H9 (cell line): ENCODE data around the gene NDUFB1. TPM values are rescaled to one million over a fixed set of nuclear protein-coding genes. Genes with fewer than 3 reads are reported as not detected.

ENCODE experiments used
- DNase-seq: peaks from one replicate; pipeline ENCODE4 v3.0.0-alpha.2; 2017
- H2AFZ ChIP-seq: one replicate; pipeline ENCODE4 v1.6.1; 2013; ENCODE audit warnings: mild to moderate bottlenecking, low read length, control low read depth, moderate library complexity
- H2AK5ac ChIP-seq: 2 replicates; pipeline ENCODE4 v1.6.1; 2013; ENCODE audit warnings: low read length, control low read depth, mixed read lengths; ENCODE audit not compliant: insufficient read length
- H2BK120ac ChIP-seq: one replicate; pipeline ENCODE4 v1.6.1; 2013; ENCODE audit warnings: low read depth, mild to moderate bottlenecking, low read length, control low read depth, inconsistent platforms; ENCODE audit not compliant: poor library complexity, severe bottlenecking
- H2BK12ac ChIP-seq: 2 replicates; pipeline ENCODE4 v1.6.1; 2013; ENCODE audit warnings: low read length, control low read depth, mixed read lengths, low read depth; ENCODE audit not compliant: insufficient read length
- H2BK15ac ChIP-seq: 2 replicates; pipeline ENCODE4 v1.6.1; 2013; ENCODE audit warnings: low read depth, low read length, control low read depth
- H2BK20ac ChIP-seq: one replicate; pipeline ENCODE4 v1.6.1; 2013; ENCODE audit warnings: low read depth, mild to moderate bottlenecking, low read length, control low read depth, inconsistent platforms; ENCODE audit not compliant: poor library complexity, severe bottlenecking
- H2BK5ac ChIP-seq: 2 replicates; pipeline ENCODE4 v1.6.1; 2013; ENCODE audit warnings: low read length, control low read depth, mixed read lengths; ENCODE audit not compliant: insufficient read length
- H3K14ac ChIP-seq: 2 replicates; pipeline ENCODE4 v1.6.1; 2013; ENCODE audit warnings: low read length, control low read depth; ENCODE audit not compliant: insufficient read depth
- H3K18ac ChIP-seq: 2 replicates; pipeline ENCODE4 v1.6.1; 2013; ENCODE audit warnings: low read depth, mild to moderate bottlenecking, mixed read lengths, low read length, control low read depth; ENCODE audit not compliant: insufficient read length
- H3K23ac ChIP-seq: 2 replicates; pipeline ENCODE4 v1.6.1; 2013; ENCODE audit warnings: low read length, control low read depth, mixed read lengths, low read depth; ENCODE audit not compliant: insufficient read length
- H3K23me2 ChIP-seq: 2 replicates; pipeline ENCODE4 v1.6.1; 2013; ENCODE audit warnings: low read depth, mild to moderate bottlenecking, mixed read lengths, low read length, control low read depth; ENCODE audit not compliant: insufficient read length, poor library complexity, severe bottlenecking
- H3K27ac ChIP-seq: 2 replicates; pipeline ENCODE4 v1.5.1; 2013; ENCODE audit warnings: low read length, control low read depth, mixed read lengths, low read depth; ENCODE audit not compliant: insufficient read length
- H3K27me3 ChIP-seq: 2 replicates; pipeline ENCODE4 v1.6.1; 2013; ENCODE audit warnings: low read length, control low read depth, inconsistent platforms; ENCODE audit not compliant: insufficient read depth
- H3K4ac ChIP-seq: 2 replicates; pipeline ENCODE4 v1.6.1; 2013; ENCODE audit warnings: low read depth, mild to moderate bottlenecking, control low read depth, inconsistent platforms, low read length, moderate library complexity
- H3K4me1 ChIP-seq: 2 replicates; pipeline ENCODE4 v1.6.1; 2013; ENCODE audit warnings: low read length, control low read depth, inconsistent platforms; ENCODE audit not compliant: insufficient read depth
- H3K4me2 ChIP-seq: 2 replicates; pipeline ENCODE4 v1.6.1; 2013; ENCODE audit warnings: low read length, control low read depth, mixed read lengths; ENCODE audit not compliant: insufficient read length, insufficient read depth
- H3K56ac ChIP-seq: 2 replicates; pipeline ENCODE4 v1.6.1; 2013; ENCODE audit warnings: low read depth, mild to moderate bottlenecking, mixed read lengths, low read length, control low read depth; ENCODE audit not compliant: insufficient read length
- H3K79me1 ChIP-seq: 2 replicates; pipeline ENCODE4 v1.6.1; 2013; ENCODE audit warnings: low read depth, mild to moderate bottlenecking, moderate library complexity, low read length, control low read depth, inconsistent platforms; ENCODE audit not compliant: insufficient read depth, poor library complexity, severe bottlenecking
- H3K79me2 ChIP-seq: 2 replicates; pipeline ENCODE4 v1.6.1; 2013; ENCODE audit warnings: low read length, control low read depth, inconsistent platforms; ENCODE audit not compliant: insufficient read depth
- H3K9ac ChIP-seq: 2 replicates; pipeline ENCODE4 v1.6.1; 2013; ENCODE audit warnings: low read length, control low read depth, mixed read lengths; ENCODE audit not compliant: insufficient read length; ENCODE audit errors: extremely low read depth
- H3K9me3 ChIP-seq: one replicate; pipeline ENCODE4 v1.6.1; 2013; ENCODE audit warnings: low read depth, low read length, inconsistent platforms; ENCODE audit not compliant: control insufficient read depth
- H3T11ph ChIP-seq: one replicate; pipeline ENCODE4 v1.6.1; 2013; ENCODE audit warnings: mild to moderate bottlenecking, low read length, control low read depth, inconsistent platforms
- H4K20me1 ChIP-seq: one replicate; pipeline ENCODE4 v1.6.1; 2013; ENCODE audit not compliant: control insufficient read depth, insufficient read length, insufficient read depth
- H4K5ac ChIP-seq: 2 replicates; pipeline ENCODE4 v1.6.1; 2013; ENCODE audit warnings: low read depth, mild to moderate bottlenecking, mixed read lengths, low read length, control low read depth; ENCODE audit not compliant: insufficient read length
- H4K8ac ChIP-seq: replicated peaks from 2 replicates; pipeline ENCODE4 v1.6.1; 2013; ENCODE audit warnings: low read length, control low read depth, mixed read lengths, low read depth; ENCODE audit not compliant: insufficient read length
- H4K91ac ChIP-seq: 2 replicates; pipeline ENCODE4 v1.6.1; 2013; ENCODE audit warnings: low read depth, mild to moderate bottlenecking, moderate library complexity, mixed read lengths, low read length, control low read depth; ENCODE audit not compliant: insufficient read length
- H3K27ac Mint-ChIP-seq, 3 experiments: 2 replicates in 2 of 3; 3 replicates in 1 of 3; pipeline ENCODE4 v1.8.0; 2020 to 2021; ENCODE audit warnings: mixed read lengths in 3 of 3, mild to moderate bottlenecking in 1 of 3, moderate library complexity in 1 of 3
- H3K27me3 Mint-ChIP-seq: 2 replicates; pipeline ENCODE4 v1.8.0; 2021; ENCODE audit warnings: low read depth, mild to moderate bottlenecking, moderate library complexity, mixed read lengths
- H3K36me3 Mint-ChIP-seq, 3 experiments: 2 replicates in 2 of 3; 3 replicates in 1 of 3; pipeline ENCODE4 v1.8.0; 2020 to 2021; ENCODE audit warnings: low read depth in 3 of 3, mixed read lengths in 3 of 3; ENCODE audit not compliant: insufficient read depth in 1 of 3
- H3K4me1 Mint-ChIP-seq, 2 experiments: 2 replicates each; pipeline ENCODE4 v1.8.0; 2020; ENCODE audit warnings: mixed read lengths in 2 of 2
- H3K4me3 Mint-ChIP-seq, 2 experiments: 2 replicates in 1 of 2; 3 replicates in 1 of 2; pipeline ENCODE4 v1.8.0; 2020 to 2021; ENCODE audit warnings: mild to moderate bottlenecking in 2 of 2, mixed read lengths in 2 of 2, moderate library complexity in 1 of 2
- H3K9me3 Mint-ChIP-seq, 2 experiments: 2 replicates in 1 of 2; 3 replicates in 1 of 2; pipeline ENCODE4 v1.8.0; 2020; ENCODE audit warnings: mild to moderate bottlenecking in 2 of 2, mixed read lengths in 2 of 2, moderate library complexity in 1 of 2
- WGBS: extraction: QIAGEN DNeasy Blood & Tissue Kit; methylation state at CpG from one replicate; pipeline ENCODE4 v1.1.7; 2013; ENCODE audit warnings: missing lambda C conversion rate, low lambda C conversion rate, mixed read lengths; ENCODE audit not compliant: insufficient read length; ENCODE audit errors: extremely low coverage; 5-methylcytosine and 5-hydroxymethylcytosine counted together
- total RNA-seq: library from RNA; stranded (reverse); gene quantifications from 2 replicates; pipeline ENCODE4 v1.2.1, GENCODE V29; 2021
- TF ChIP-seq, protein P1 (sequence below): fragments of 200-600 bp; sonication (generic); conservative IDR thresholded peaks from 3 replicates; pipeline ENCODE4 v1.8.0; 2021; ENCODE audit warnings: antibody characterized with exemption, mild to moderate bottlenecking

Gene NDUFB1
- total RNA-seq, 1 experiment from 2014 or later = 153 TPM

- Histone ChIP-seq H3T11ph (no peak overlapping the region), H2BK120ac (no peak overlapping the region), H3K56ac (no peak overlapping the region), H3K27ac (no peak overlapping the region), H4K20me1 (no peaks in the 10 kb centered on the region), H3K79me1 (no peaks in the 10 kb centered on the region), H3K4me2 (no peak overlapping the region), H3K4me1 (no peaks in the 10 kb centered on the region), H4K5ac (no peak overlapping the region), H2BK20ac (no peak overlapping the region), H3K9me3 (no peaks in the 10 kb centered on the region), H3K23ac (no peak overlapping the region), H3K23me2 (no peaks in the 10 kb centered on the region), H2BK5ac (no peak overlapping the region), H4K8ac (no peak overlapping the region), H2AFZ (no peak overlapping the region), H2BK12ac (no peak overlapping the region), H3K27me3 (no peaks in the 10 kb centered on the region), H3K14ac (no peak overlapping the region), H3K79me2 (no peaks in the 10 kb centered on the region), H4K91ac (no peak overlapping the region), H2AK5ac (no peak overlapping the region), H3K9ac (no peak overlapping the region), H3K18ac (no peak overlapping the region), H2BK15ac (no peak overlapping the region), H3K4ac (no peak overlapping the region)
- no peaks in the 10 kb centered on the region for H3K27me3 Mint-ChIP-seq
- TF ChIP-seq, protein P1, sequence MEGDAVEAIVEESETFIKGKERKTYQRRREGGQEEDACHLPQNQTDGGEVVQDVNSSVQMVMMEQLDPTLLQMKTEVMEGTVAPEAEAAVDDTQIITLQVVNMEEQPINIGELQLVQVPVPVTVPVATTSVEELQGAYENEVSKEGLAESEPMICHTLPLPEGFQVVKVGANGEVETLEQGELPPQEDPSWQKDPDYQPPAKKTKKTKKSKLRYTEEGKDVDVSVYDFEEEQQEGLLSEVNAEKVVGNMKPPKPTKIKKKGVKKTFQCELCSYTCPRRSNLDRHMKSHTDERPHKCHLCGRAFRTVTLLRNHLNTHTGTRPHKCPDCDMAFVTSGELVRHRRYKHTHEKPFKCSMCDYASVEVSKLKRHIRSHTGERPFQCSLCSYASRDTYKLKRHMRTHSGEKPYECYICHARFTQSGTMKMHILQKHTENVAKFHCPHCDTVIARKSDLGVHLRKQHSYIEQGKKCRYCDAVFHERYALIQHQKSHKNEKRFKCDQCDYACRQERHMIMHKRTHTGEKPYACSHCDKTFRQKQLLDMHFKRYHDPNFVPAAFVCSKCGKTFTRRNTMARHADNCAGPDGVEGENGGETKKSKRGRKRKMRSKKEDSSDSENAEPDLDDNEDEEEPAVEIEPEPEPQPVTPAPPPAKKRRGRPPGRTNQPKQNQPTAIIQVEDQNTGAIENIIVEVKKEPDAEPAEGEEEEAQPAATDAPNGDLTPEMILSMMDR = no peak
- DNase-seq = no peak
- no CpG with 5 or more reads among the region's 4 CpGs for WGBS
- no peak overlapping the region for H3K4me3 Mint-ChIP-seq
- H3K9me3 Mint-ChIP-seq = peaks cover 19 to 24% of the 10 kb centered on the region in 2 experiments
- H3K4me1 Mint-ChIP-seq = no peaks in the 10 kb centered on the region
- peaks cover 67 to 89% (median 88%) of the 10 kb centered on the region in 3 experiments for H3K36me3 Mint-ChIP-seq
- H3K27ac Mint-ChIP-seq = no peak overlapping the region
Measured at GRCh38 chr14:92160619-92161018, 39.1 kb upstream of the NDUFB1 start.
